Naive thymus-derived CD8-positive, alpha-beta T cell (primary cell): Measurements from ENCODE around the gene AQP12A. TPM values are rescaled to one million over a fixed set of nuclear protein-coding genes. Genes with fewer than 3 reads are reported as not detected.
"Not testable (repeated sequence)": the region's sequence is repeated elsewhere in the genome, so short reads cannot be mapped to it uniquely, and the experiment has no call there.

Experiments used
- ATAC-seq, 2 donors: fragments of 150-1000 bp; cut with Tn5 transposase in 1 of 2; sonication (Bioruptor Pico), chemical (Tn5 transposase) in 1 of 2; 1 replicate in 1 of 2; 2 replicates in 1 of 2; pipeline ENCODE4 v1.10.0; 2021; ENCODE audit warnings: mild to moderate bottlenecking in 2 of 2, moderate library complexity in 2 of 2
- POLR2A ChIA-PET: fragments of 350-600 bp; sonication (Branson Sonifier 250); formaldehyde crosslinking; loops from one replicate; lab custom pipeline; 2021; ENCODE audit warnings: antibody characterized with exemption; lab: Charles Lee
- DNase-seq, 10 donors: peaks; one replicate each; pipeline versions ENCODE4 v3.0.0 to v3.0.0-alpha.2; 2020 to 2022
- H3K27ac Mint-ChIP-seq, 10 donors: one replicate each; pipeline ENCODE4 v1.8.0; 2020 to 2022; ENCODE audit warnings: mild to moderate bottlenecking in 10 of 10, mixed read lengths in 10 of 10, moderate library complexity in 4 of 10, inconsistent platforms in 1 of 10
- H3K27me3 Mint-ChIP-seq, 5 donors: one replicate each; pipeline ENCODE4 v1.8.0; 2021 to 2022; ENCODE audit warnings: mixed read lengths in 5 of 5
- H3K36me3 Mint-ChIP-seq, 3 donors: one replicate each; pipeline ENCODE4 v1.8.0; 2020 to 2022; ENCODE audit warnings: mixed read lengths in 3 of 3, mild to moderate bottlenecking in 2 of 3, inconsistent platforms in 1 of 3
- H3K4me1 Mint-ChIP-seq, 4 donors: one replicate each; pipeline ENCODE4 v1.8.0; 2021 to 2022; ENCODE audit warnings: mixed read lengths in 4 of 4
- H3K4me3 Mint-ChIP-seq, 10 donors: one replicate each; pipeline ENCODE4 v1.8.0; 2020 to 2022; ENCODE audit warnings: mild to moderate bottlenecking in 10 of 10, mixed read lengths in 10 of 10, moderate library complexity in 6 of 10, inconsistent platforms in 1 of 10
- H3K9me3 Mint-ChIP-seq, 9 donors: one replicate each; pipeline ENCODE4 v1.8.0; 2020 to 2022; ENCODE audit warnings: mixed read lengths in 9 of 9, mild to moderate bottlenecking in 3 of 9, inconsistent platforms in 1 of 9, moderate library complexity in 1 of 9
- polyA plus RNA-seq, 3 donors: library from polyadenylated mRNA; unstranded; fragments of 300-500 nt; fragmentation: Illumina TruSeq; gene quantifications; one replicate each; pipeline ENCODE4 v1.2.3, GENCODE V29; 2021
- total RNA-seq, 8 experiments: library from RNA in 2 of 8; stranded (reverse) in 2 of 8; gene quantifications; one replicate each; pipeline ENCODE4 v1.2.3 and lab custom pipeline; 2021 to 2026

AQP12A gene
- total and polyA plus RNA-seq, 5 experiments from 2014 or later: not detected

DNA sequence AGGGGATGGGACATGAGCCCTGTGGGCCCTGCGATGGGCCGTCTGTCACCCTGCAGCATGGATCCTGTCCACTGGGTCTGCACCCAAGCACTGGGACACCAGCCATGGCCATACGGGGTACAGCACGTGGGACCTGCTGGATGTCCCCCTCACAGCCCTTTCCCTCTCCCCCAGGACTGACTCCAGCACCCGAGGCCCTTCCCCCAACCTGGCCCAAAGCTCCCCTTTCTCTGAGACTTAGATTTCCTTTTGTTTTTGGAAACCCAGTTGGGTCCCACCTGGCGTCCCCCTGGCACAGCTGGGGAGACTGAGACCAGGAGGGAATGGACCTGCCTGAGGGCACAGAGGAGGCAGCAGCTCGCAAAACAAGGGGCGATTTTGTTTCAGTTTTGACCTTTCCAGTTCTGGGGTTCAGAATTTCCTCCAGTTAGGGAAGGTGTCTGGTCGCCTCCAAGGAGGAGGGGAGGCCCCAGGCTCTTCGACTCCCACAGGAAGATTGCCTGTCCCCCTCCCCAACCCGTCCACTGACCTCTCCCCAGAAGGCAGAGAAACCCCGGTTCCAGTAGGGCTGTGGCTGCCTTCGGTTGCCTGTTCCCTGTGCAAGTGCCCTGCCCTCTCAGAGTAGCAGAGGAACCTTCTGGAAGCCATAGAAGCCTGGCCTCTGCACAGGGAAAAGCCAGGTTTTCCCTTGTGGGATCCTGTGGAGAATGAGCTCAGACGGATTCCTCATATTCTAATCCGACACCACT lies 7.5 kb upstream of the AQP12A start:
- POLR2A ChIA-PET, H3K27me3 Mint-ChIP-seq, H3K9me3 Mint-ChIP-seq, DNase-seq, H3K36me3 Mint-ChIP-seq: not testable (repeated sequence)
- Mint-ChIP-seq H3K4me3 (peak overlapping the region; percentile 29 to 77 (median 61)), H3K4me1 (peaks cover 0 to 15% (median 9%) of the 10 kb centered on the region in 4 donors), H3K27ac (peak overlapping the region in 9 of 10 donors; percentile 14 to 78 (median 62))
- ATAC-seq: peak in 1 of 2 donors; percentile 35

DNA sequence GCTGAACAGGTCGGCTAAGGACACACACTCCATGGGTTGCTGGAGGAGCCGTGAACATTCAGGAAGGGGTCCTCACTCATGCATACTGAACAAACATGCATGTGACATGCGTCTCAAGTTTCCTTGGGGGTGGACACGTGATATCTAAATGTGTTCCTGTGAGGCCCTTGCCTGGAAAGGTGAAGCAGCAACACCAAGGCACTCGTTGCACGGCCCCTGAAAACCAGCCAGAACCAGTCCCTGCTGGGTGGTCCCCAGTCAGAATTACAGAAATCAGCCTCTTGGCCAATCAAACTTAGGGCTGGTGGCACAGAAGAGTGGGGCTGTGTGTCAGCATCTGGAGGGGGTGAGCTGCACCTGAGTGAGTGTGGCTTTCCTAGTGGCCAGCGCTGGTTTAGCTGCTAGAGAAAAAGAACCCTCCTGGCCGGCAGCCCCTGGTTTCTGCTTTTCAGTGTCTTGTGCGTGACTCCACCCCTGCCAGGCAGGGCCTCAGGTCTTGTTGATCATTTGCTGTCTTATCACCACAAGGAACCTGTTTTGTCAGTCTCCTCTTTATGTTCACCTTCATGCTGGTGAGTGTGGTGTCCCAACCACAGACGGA lies 5.8 kb upstream of the AQP12A start:
- Mint-ChIP-seq H3K27me3 (no peaks in the 10 kb centered on the region), H3K36me3 (no peaks in the 10 kb centered on the region), H3K27ac (peak overlapping the region in 2 of 10 donors; percentile 35 to 70), H3K4me3 (no peak overlapping the region), H3K4me1 (peaks cover 0 to 18% (median 10%) of the 10 kb centered on the region in 4 donors), H3K9me3 (no peaks in the 10 kb centered on the region)
- ATAC-seq (no peak), DNase-seq (no peak)
- POLR2A ChIA-PET: no interaction called here

DNA sequence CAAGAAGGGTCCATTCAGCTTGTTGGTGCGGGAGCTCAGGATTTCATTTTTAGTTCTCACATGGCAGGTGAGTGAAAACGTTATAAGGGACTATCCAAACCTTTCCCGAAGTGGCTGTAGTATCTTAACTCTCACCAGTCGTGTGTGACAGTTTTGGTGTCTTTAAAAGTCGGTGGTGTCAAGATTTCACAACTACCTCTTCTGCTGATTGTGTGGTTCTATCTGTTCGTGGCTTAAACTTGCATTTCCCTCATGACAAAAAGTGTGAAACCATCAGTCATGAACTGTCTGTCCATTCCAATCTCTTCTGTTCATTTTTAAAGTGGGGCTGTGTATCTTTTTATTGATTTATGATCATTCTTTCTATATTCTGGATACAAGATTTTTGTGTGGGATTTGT lies 5.2 kb upstream of the AQP12A start:
- Mint-ChIP-seq H3K9me3 (no peaks in the 10 kb centered on the region), H3K27ac (peak overlapping the region in 4 of 10 donors; percentile 6 to 70 (median 40)), H3K4me3 (no peak overlapping the region), H3K27me3 (no peaks in the 10 kb centered on the region), H3K4me1 (peaks cover 0 to 21% (median 10%) of the 10 kb centered on the region in 4 donors), H3K36me3 (no peaks in the 10 kb centered on the region)
- no peak for ATAC-seq
- POLR2A ChIA-PET: no interaction called here
- no peak for DNase-seq

DNA sequence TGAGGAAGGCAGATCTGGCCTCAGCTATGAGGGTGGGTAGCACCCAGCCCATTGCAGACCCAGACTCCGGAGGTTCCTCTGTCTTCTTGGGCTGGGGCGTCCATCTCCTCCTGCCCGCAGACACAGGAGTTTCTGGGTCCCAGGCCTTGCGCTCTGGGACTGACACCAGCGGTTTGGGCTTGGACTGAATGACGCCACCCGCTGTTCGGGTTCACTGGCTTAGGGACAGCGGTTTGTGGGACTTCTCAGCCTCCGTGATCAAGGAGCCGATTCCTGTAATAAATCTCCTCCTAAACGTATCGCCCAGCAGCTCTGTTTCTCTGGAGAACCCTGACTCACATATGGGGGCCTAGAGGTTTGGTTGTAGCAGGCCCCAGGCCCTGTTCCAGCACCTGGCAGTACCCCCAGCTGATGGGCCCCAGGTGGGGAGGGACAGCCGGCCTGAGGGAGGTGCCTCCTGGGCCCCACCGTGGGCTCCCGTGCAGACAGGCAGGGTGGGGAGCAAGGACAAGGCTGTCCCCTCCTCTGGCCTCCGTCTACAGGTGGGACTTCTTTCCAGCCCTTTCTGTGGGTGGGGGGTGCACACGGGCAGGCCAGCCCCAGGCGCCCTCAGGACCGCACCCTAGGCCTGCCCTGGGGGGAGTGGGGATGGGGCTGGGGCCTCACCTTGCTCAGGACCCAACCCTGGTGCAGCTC lies 4.5 kb upstream of the AQP12A start:
- H3K4me3 Mint-ChIP-seq: no peak overlapping the region
- POLR2A ChIA-PET: no interaction called here
- no peaks in the 10 kb centered on the region for H3K36me3 Mint-ChIP-seq
- peaks cover 0 to 21% (median 10%) of the 10 kb centered on the region in 4 donors for H3K4me1 Mint-ChIP-seq
- no peaks in the 10 kb centered on the region for H3K9me3 Mint-ChIP-seq
- no peak for ATAC-seq
- DNase-seq: peak in 1 of 10 donors; percentile 48
- no peaks in the 10 kb centered on the region for H3K27me3 Mint-ChIP-seq
- no peak overlapping the region for H3K27ac Mint-ChIP-seq

DNA sequence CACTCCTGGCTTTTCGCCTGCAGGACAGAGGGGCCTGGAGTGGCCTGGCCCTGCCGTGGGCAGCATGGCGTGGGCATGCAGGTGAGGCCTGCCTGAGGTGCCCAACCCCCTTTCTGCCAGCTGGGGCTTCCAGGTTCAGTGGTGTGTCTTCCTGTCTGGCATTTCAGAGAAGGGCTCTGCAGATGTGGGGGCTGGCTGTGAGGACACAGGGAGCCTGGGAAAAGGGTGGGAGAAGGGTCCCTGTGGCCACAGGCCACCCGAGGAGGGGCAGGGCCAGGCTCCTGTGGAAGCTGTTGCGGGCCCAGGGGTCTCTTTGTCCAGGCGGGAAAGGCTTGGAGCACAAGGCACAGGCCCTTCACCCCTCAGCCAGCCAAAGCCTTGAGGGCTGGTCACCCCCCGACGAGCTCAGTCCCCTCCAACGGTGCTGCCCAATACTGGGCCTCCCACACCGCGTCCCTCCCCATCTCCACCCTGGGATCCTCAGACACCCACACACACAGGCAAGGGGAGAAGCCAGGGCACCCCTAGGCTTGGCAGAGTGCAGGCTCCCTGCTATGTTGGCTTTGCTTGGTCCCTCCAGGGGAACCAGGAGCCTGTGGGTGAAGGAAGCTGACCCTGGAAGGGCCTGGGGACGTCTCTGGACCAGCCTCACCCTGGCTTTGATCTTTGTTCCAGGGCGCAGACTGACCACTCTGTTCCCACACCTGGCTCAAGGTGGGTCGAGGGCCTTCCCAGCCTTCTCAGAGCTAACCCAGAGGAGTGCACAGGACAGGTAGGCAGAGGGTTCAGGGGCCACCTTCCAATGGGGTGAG lies 3.7 kb upstream of the AQP12A start:
- H3K9me3 Mint-ChIP-seq: no peaks in the 10 kb centered on the region
- H3K36me3 Mint-ChIP-seq: no peaks in the 10 kb centered on the region
- DNase-seq (no peak), ATAC-seq (no peak)
- POLR2A ChIA-PET: no interaction called here
- H3K4me1 Mint-ChIP-seq: peaks cover 0 to 21% (median 10%) of the 10 kb centered on the region in 4 donors
- H3K27me3 Mint-ChIP-seq: no peaks in the 10 kb centered on the region
- H3K27ac Mint-ChIP-seq: no peak overlapping the region
- no peak overlapping the region for H3K4me3 Mint-ChIP-seq

DNA sequence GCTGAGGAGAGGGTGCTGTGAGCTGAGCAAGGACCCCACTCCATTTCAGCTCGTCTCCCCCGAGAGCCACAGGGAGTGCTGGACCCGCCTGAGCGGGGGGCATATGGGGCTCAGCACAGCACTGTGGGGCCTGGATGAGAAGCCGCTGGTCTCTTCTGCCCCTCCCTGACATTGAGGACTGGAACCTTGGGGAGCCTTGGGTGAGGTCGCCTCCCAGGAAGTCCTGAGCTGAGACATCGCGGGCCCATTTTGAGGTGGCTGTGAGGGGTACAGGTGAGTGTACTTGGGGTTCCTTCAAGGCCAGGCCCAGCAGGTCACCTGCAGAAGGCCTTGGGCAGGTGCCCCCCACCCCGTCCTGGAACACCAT lies 3.1 kb upstream of the AQP12A start:
- Mint-ChIP-seq H3K9me3 (no peaks in the 10 kb centered on the region), H3K36me3 (no peaks in the 10 kb centered on the region), H3K4me1 (peaks cover 0 to 18% (median 10%) of the 10 kb centered on the region in 4 donors), H3K27ac (no peak overlapping the region), H3K27me3 (no peaks in the 10 kb centered on the region), H3K4me3 (no peak overlapping the region)
- POLR2A ChIA-PET: no interaction called here
- DNase-seq (peak in 1 of 10 donors; percentile 47), ATAC-seq (no peak)

DNA sequence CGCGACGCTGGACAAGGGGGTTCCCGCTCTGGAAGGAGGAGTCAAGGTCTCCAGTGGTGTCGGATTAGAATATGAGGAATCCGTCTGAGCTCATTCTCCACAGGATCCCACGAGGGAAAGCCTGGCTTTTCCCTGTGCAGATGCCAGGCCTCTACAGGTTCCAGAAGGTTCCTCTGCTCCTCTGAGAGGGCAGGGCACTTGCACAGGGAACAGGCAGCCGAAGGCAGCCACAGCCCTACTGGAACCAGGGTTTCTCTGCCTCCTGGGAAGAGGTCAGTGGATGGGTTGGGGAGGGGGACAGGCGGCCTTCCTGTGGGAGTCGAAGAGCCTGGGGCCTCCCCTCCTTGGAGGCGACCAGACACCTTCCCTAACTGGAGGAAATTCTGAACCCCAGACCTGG lies 1.7 kb upstream of the AQP12A start:
- no peaks in the 10 kb centered on the region for H3K9me3 Mint-ChIP-seq
- ATAC-seq (no peak), DNase-seq (peak in 1 of 10 donors; percentile 45)
- H3K4me3 Mint-ChIP-seq: peak overlapping the region in 2 of 10 donors; percentile 43 to 64
- POLR2A ChIA-PET: no interaction called here
- no peaks in the 10 kb centered on the region for H3K27me3 Mint-ChIP-seq
- peaks cover 0 to 13% (median 5%) of the 10 kb centered on the region in 4 donors for H3K4me1 Mint-ChIP-seq
- peak overlapping the region in 3 of 10 donors; percentile 32 to 61 (median 37) for H3K27ac Mint-ChIP-seq
- no peaks in the 10 kb centered on the region for H3K36me3 Mint-ChIP-seq

DNA sequence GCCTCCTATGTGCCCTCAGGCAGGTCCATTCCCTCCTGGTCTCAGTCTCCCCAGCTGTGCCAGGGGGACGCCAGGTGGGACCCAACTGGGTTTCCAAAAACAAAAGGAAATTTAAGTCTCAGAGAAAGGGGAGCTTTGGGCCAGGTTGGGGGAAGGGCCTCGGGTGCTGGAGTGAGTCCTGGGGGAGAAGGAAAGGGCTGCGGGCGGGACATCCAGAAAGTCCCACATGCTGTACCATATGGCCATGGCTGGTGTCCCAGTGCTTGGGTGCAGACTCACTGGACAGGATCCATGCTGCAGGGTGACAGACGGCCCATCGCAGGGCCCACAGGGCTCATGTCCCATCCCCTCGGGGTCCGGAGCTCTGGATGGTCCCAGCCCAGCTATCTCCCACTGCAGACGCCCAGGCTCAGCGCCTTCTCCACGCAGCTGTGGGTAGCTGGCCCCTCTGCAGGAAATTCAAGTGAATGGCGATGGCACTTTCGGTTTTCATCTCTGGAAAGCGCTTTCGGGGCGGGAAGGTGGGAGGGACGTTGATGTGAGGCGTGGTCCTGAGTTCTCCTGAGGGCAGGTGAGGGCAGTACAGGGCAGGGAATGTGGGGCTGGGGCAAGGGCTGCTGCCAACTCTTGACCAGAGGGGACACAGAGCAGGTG lies 1.1 kb upstream of the AQP12A start:
- Mint-ChIP-seq H3K4me1 (peaks cover 0 to 13% (median 5%) of the 10 kb centered on the region in 4 donors), H3K4me3 (peak overlapping the region in 7 of 10 donors; percentile 24 to 64 (median 40)), H3K27ac (peak overlapping the region in 3 of 10 donors; percentile 37 to 61 (median 41))
- H3K27me3 Mint-ChIP-seq, H3K9me3 Mint-ChIP-seq, H3K36me3 Mint-ChIP-seq, POLR2A ChIA-PET: not testable (repeated sequence)
- ATAC-seq (peak; percentile 73 to 82), DNase-seq (peak in 1 of 10 donors; percentile 60)

DNA sequence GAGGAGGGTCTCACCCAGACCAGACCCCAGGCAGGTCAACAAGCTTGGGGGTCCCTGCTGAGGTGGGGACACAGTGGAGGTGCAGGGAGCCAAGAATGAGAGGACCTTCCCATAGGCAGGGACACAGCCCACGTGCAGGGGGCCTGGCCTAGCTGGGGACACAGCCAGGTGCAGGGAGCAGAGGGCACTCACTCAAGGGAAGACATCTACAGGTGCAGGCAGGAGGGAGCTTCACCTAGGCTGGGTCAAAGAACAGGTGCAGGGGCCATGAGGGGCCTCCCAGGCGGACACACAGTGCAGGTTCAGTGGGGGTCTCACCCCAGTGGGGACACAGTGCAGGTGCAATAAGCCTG lies 615 bp upstream of the AQP12A start:
- H3K4me1 Mint-ChIP-seq: peaks cover 0 to 12% (median 5%) of the 10 kb centered on the region in 4 donors
- H3K9me3 Mint-ChIP-seq, POLR2A ChIA-PET, H3K36me3 Mint-ChIP-seq, DNase-seq, H3K27ac Mint-ChIP-seq, H3K27me3 Mint-ChIP-seq, ATAC-seq: not testable (repeated sequence)
- H3K4me3 Mint-ChIP-seq: peak overlapping the region in 2 of 10 donors; percentile 40 to 51

DNA sequence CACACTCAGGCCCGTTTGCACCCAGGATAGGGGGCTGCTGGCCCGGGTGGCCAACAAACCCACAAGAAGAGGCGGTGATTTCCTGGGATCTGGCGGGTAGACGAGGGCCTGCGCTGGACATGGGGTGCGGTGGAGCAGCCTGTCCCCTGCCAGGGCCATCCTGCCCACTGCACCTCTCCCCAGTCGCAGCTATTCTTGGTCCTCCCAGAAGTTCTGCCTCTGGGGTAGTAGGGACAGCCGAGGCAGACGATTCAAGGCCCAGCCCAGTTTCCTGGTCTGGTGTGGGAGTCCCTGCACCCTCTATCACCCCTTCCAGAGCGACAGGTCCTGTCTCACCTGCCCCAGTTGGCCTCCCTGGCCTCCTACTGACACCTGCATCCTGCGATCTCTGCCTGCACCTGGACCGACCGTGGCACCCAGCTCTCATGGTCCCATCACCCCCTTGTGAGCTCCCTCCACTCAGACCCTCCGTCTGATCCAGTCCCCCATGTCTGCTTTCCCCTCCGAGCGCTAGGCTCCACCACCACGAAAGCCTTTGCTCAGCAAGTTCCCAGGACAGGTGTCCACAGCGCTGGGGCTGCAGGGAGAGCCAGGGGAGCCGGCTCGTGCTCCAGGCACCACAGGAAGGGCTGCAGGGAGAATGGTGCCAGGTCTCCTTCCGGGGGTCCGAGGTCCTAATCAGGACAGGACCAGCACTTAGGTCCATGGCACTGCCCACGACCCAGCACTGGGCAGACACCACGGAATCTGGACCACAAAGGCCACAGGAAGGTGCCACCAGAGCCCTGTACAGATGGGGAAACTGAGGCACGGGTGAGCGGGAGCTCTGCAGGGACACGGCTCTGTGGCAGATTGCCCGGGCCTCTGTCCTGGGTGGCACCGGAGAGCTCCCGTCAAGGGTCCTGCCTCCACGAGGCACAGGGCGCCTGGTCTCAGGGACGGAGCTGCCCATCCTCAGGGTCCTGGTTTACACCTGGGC lies 1.2 kb downstream of the AQP12A start:
- H3K4me1 Mint-ChIP-seq, H3K36me3 Mint-ChIP-seq, H3K9me3 Mint-ChIP-seq, POLR2A ChIA-PET, ATAC-seq, H3K27ac Mint-ChIP-seq, H3K27me3 Mint-ChIP-seq, H3K4me3 Mint-ChIP-seq: not testable (repeated sequence)
- peak in 1 of 10 donors; percentile 30 for DNase-seq

DNA sequence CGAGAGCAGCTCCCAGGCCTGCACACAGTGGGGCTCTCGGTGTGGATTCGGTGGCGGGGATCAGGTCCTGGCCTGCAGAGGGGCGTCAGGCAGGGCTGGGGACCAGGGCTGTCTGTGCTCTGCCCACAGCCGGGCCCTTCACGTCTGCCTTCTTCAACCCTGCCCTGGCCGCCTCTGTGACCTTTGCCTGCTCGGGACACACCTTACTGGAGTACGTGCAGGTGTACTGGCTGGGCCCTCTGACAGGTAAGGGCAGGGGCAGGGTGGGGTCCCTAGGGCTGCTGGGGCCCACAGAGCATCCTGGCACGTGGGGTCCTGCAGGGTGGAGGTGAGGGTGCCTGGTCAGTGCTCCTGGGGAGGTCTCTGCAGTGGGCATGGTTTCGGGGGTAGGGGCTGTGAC lies 2.6 kb downstream of the AQP12A start:
- H3K9me3 Mint-ChIP-seq, H3K27ac Mint-ChIP-seq, POLR2A ChIA-PET, H3K27me3 Mint-ChIP-seq, ATAC-seq, H3K4me1 Mint-ChIP-seq, H3K4me3 Mint-ChIP-seq, H3K36me3 Mint-ChIP-seq, DNase-seq: not testable (repeated sequence)
